HEK293T (cell line): Measurements from ENCODE around the gene UCHL5.
A peak's percentile ranks its signal among the peaks of the same experiment; 100 is the strongest.
"Not testable (repeated sequence)": the region's sequence is repeated elsewhere in the genome, so short reads cannot be mapped to it uniquely, and the experiment has no call there.

ENCODE experiments used
- CTCF ChIA-PET: fragments of 350-600 bp; formaldehyde crosslinking; extraction: SDS; loops from one replicate; lab custom pipeline; 2021; ENCODE audit warnings: antibody characterized with exemption, inconsistent platforms; lab: Yijun Ruan, JAX
- POLR2A ChIA-PET: fragments of 350-600 bp; formaldehyde crosslinking; extraction: SDS; loops from one replicate; lab custom pipeline; 2020; ENCODE audit warnings: antibody characterized with exemption, inconsistent platforms; lab: Yijun Ruan, JAX
- DNase-seq: peaks from one replicate; pipeline ENCODE4 v3.0.0; 2012; ENCODE audit warnings: mixed read lengths; ENCODE audit errors: extremely low spot score
- ARNT ChIP-seq: fragments of 450-650 bp; IDR thresholded peaks from 2 replicates; pipeline ENCODE4 v1.6.1; 2017; ENCODE audit warnings: mild to moderate bottlenecking
- BHLHE40 ChIP-seq: fragments of 450-650 bp; IDR thresholded peaks from 2 replicates; pipeline ENCODE4 v1.6.1; 2016; ENCODE audit warnings: mild to moderate bottlenecking, moderate library complexity, borderline replicate concordance
- CTBP1 ChIP-seq: fragments of 450-650 bp; IDR thresholded peaks from 2 replicates; pipeline ENCODE4 v1.6.1; 2016; ENCODE audit warnings: borderline replicate concordance
- ELF4 ChIP-seq: fragments of 450-650 bp; IDR thresholded peaks from 2 replicates; pipeline ENCODE4 v1.6.1; 2017; ENCODE audit warnings: antibody characterized with exemption
- FOXA1 ChIP-seq: fragments of 450-650 bp; IDR thresholded peaks from 2 replicates; pipeline ENCODE4 v1.6.1; 2016; ENCODE audit warnings: mild to moderate bottlenecking
- FOXK2 ChIP-seq: fragments of 450-650 bp; IDR thresholded peaks from 2 replicates; pipeline ENCODE4 v1.6.1; 2016; ENCODE audit warnings: mild to moderate bottlenecking
- HDGF ChIP-seq: fragments of 450-650 bp; IDR thresholded peaks from 2 replicates; pipeline ENCODE4 v1.6.1; 2017; ENCODE audit warnings: antibody characterized with exemption, borderline replicate concordance
- L3MBTL2 ChIP-seq: fragments of 450-650 bp; conservative IDR thresholded peaks from 2 replicates; pipeline ENCODE4 v1.6.1; 2016; ENCODE audit warnings: mild to moderate bottlenecking
- LEF1 ChIP-seq: fragments of 450-650 bp; IDR thresholded peaks from 2 replicates; pipeline ENCODE4 v1.6.1; 2017; ENCODE audit warnings: mild to moderate bottlenecking, borderline replicate concordance
- NFRKB ChIP-seq: fragments of 450-650 bp; IDR thresholded peaks from 2 replicates; pipeline ENCODE4 v1.6.1; 2016; ENCODE audit warnings: mild to moderate bottlenecking, moderate library complexity
- SP1 ChIP-seq: fragments of 450-650 bp; IDR thresholded peaks from 2 replicates; pipeline ENCODE4 v1.6.1; 2017
- TARDBP ChIP-seq: fragments of 450-650 bp; IDR thresholded peaks from 2 replicates; pipeline ENCODE4 v1.6.1; 2016
- ZNF384 ChIP-seq: fragments of 450-650 bp; IDR thresholded peaks from 2 replicates; pipeline ENCODE4 v1.6.1; 2016
- TF ChIP-seq, protein P1 (sequence below): fragments of 450-650 bp; IDR thresholded peaks from 2 replicates; pipeline ENCODE4 v1.6.1; 2016

The UCHL5 gene

DNA sequence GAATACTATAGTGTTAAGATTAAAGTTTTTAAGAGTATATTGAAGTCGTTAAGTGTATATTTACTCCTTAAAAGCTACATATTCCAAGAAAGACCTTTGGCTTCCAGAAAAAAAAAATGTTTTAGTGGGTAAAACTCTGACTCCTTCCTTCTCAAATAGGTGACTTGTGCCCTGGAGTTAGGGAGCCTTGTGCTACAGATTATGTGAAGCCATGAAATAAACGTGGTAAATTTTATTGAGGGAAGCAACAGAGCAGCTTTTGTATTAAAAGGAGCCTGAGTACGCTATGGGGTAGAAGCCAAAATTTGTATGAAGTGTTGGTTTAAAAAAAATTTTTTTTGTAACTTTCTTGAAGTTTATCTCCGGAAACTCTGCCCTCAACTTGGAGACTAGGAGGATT lies 1.2 kb upstream of the UCHL5 start:
- ChIA-PET POLR2A (no interaction called here), CTCF (interaction anchor here (0.6 kb wide), 1 partner anchor 307 kb away, joined by 4 read pairs; no protein-coding TSS in a partner anchor)
- DNase-seq, result no peak
- no peak for TF ChIP-seq ARNT
- no peak for TF ChIP-seq LEF1
- no peak for TF ChIP-seq FOXA1
- no peak for TF ChIP-seq FOXK2

DNA sequence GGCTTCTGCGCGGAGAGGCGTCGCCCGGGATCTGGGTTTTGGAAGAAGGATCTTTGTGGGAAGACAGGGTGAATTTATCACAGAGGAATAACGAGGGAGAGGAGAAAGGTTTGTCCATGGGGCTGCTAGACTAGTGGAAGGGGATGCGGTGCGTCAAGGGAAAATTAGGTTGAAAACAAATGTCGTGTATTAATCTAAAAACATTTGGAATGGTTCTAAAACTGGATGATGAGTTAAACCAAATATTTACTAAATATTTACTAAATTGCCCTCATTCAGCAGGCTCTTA lies 899 bp upstream of the UCHL5 start:
- 0 out of 2 replicates have a peak, but pooled peaks have one; percentile 12 for TF ChIP-seq L3MBTL2
- no peak for TF ChIP-seq ARNT
- ChIA-PET CTCF (interaction anchor here (0.6 kb wide), 1 partner anchor 307 kb away, joined by 4 read pairs; no protein-coding TSS in a partner anchor), POLR2A (no interaction called here)
- DNase-seq, result no peak

DNA sequence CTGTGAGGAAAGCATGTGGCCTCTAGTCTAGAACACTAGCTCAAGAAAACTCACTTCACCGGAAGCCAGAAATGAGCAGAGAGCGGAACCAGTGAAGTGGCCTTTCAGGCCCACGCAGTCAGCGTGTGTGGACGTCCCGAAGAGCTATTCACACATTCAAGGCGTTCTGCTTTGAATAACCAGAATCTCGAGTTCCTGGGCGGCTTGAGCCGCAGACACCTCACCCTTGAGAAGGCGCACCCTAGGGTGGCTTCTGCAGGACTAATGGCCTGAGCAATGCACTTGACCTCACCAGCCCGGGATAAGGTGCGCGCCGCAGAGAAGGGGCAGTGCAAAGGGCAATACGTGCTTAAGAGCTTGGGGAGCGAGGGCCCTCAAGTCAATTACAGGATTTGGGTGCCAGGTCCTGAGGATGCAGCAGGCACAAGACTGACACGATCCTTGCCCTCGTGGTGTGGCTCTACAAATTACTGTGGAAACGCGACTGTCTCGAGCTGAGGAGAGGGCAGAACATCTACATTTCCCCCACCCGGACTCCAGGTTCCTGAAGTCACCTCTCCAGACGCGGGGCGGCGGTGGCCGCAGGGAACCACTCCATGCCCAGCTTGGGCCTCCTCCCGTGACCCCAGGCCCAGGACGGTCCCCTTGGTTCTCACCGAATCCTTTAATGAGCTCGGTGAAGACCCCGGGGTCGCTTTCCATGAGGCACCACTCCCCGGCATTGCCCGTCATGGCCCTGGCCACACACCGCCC lies 455 bp downstream of the UCHL5 start:
- CTCF ChIA-PET, result interaction anchor here (0.6 to 1.1 kb wide), 3 partner anchors 11 to 45 kb away, joined by 3 to 11 read pairs (median 11); no protein-coding TSS in a partner anchor
- peak; percentile 40 for DNase-seq
- TF ChIP-seq CTBP1 (no peak), ARNT (no peak), TARDBP (no peak), BHLHE40 (no peak), FOXK2 (no peak), LEF1 (no peak; the same call in 1 of the 2 replicates), L3MBTL2 (peak; percentile 6; the same call in 1 of the 2 replicates), ZNF384 (no peak), SP1 (no peak)
- POLR2A ChIA-PET, result interaction anchor here (0.6 to 3.6 kb wide), 19 partner anchors 10 to 250 kb away, joined by 3 to 40 read pairs (median 5); partner anchors contain the start of genes B3GALT2, CDC73, GLRX2 and RGS2

GRCh38 chr1:193054169-193054675 lies 4.9 kb downstream of the UCHL5 start:
- TF ChIP-seq, protein P1, sequence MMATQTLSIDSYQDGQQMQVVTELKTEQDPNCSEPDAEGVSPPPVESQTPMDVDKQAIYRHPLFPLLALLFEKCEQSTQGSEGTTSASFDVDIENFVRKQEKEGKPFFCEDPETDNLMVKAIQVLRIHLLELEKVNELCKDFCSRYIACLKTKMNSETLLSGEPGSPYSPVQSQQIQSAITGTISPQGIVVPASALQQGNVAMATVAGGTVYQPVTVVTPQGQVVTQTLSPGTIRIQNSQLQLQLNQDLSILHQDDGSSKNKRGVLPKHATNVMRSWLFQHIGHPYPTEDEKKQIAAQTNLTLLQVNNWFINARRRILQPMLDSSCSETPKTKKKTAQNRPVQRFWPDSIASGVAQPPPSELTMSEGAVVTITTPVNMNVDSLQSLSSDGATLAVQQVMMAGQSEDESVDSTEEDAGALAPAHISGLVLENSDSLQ, result no peak
- TF ChIP-seq TARDBP, result no peak
- no peak for TF ChIP-seq BHLHE40
- TF ChIP-seq ELF4, result no peak
- no peak for TF ChIP-seq HDGF
- no peak for TF ChIP-seq L3MBTL2
- no peak for TF ChIP-seq CTBP1
- ChIA-PET POLR2A (no interaction called here), CTCF (no interaction called here)
- DNase-seq, result no peak

DNA sequence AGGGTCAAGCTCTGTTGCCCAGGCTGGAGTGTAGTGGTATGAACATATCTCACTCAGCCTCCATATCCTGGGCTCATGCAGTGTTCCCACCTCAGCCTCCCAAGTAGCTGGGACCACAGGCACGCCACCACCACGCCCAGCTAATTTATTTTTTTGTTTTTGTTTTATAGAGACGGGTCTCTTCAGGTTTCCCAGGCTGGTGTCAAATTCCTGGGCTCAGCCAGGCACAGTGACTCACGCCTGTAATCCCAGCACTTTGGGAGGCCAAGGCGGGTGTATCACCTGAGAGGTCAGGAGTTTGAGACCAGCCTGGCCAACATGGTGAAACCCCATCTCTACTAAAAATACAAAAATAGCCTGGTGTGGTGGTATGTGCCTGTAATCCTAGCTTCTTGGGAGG lies 10.2 kb downstream of the UCHL5 start:
- DNase-seq, result not testable (repeated sequence)

DNA sequence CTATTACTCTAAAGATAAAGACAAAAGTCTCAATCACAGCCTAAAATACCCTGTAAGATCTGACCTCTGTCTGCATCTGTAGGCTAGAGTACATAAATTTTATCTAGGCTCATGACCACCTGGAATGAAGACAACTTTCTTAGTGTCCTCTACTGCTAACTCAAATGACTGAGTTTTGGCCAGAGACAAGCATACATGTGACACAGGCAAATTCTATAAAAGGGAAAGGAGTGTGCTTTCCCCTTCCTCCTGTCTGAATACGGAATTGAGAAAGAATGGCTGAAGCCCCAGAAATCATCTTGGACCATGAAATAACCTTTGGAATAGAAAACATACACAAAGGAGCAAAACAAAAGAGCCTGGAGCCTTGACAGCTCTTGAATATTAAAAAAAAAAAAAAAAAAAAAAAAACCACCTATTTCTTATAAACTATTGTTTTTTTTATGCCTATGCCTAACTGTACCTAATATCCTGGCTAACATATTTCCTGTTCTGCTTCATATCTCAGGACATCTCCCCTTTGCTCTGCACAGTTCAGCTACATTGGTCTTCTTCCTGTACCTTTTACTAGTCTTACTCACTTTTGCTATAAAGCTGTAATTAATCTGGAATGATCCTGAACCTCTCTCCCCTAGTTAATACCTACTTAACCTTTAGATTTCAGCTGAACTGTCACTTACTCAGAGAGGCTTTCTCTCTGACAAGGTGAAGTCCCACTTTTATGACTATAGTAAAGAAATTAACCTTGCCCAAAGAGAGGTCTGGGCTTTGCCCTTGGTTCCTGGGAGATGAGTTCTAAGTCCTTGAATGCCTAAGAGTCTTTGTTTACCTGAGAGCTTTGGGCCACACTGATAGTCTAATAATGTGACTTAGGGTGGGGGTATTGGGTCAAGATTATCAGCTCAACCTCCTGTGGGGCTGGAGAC lies 16.1 kb downstream of the UCHL5 start:
- ChIA-PET POLR2A (no interaction called here), CTCF (no interaction called here)
- TF ChIP-seq TARDBP (no peak), FOXK2 (no peak), ZNF384 (no peak)
- TF ChIP-seq, protein P1, result no peak
- DNase-seq, result no peak

More for the DNA sequence above, 10.2 kb downstream of the UCHL5 start:
- POLR2A ChIA-PET, result interaction anchor here (1.5 kb wide), 1 partner anchor 9 kb away, joined by 10 read pairs; no protein-coding TSS in a partner anchor
- CTCF ChIA-PET, result not testable (repeated sequence)

DNA sequence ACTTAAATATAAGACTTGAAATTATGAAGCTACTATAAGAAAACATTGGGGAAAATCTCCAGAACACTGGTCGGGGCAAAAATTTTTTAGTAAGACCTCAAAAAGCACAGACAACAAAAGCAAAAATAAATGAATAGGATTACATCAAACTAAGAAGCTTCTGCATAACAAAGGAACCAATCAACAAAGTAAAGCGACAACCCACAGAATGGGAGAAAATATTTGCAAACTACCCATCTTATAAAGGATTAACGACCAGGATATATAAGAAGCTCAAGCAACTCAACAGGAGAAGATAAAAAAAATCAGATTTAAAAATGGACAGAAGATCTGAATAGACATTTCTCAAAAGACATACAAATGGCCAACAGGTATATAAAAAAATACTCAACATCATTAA lies 19.1 kb downstream of the UCHL5 start:
- DNase-seq, result no peak
- POLR2A ChIA-PET, result no interaction called here
- TF ChIP-seq, protein P1, result no peak
- TF ChIP-seq NFRKB (no peak), TARDBP (no peak), LEF1 (no peak)
- CTCF ChIA-PET, result no interaction called here
